Heart right ventricle (tissue), 16 donors: ENCODE data around the gene P2RY13. TPM values are rescaled to one million over a fixed set of nuclear protein-coding genes. Genes with fewer than 3 reads are reported as not detected.

ENCODE experiments used
- ATAC-seq, 8 donors: fragments of 200-7000 bp; cut with Tn5 transposase; one replicate each; pipeline ENCODE4 v1.9.1; 2020; ENCODE audit warnings: mild to moderate bottlenecking in 8 of 8, moderate library complexity in 8 of 8, moderate number of reproducible peaks in 1 of 8
- DNase-seq, 2 donors: peaks; one replicate each; pipeline ENCODE4 v3.0.0-alpha.2; 2020
- H3K27ac ChIP-seq, 10 donors: fragments of 200-600 bp; sonication (generic) in 2 of 10; one replicate each; pipeline versions ENCODE4 v1.5.0 to v1.8.0; 2020 to 2022; ENCODE audit warnings: mild to moderate bottlenecking in 3 of 10
- H3K27me3 ChIP-seq, 7 donors: fragments of 200-600 bp; one replicate each; pipeline ENCODE4 v1.8.0; 2021 to 2022; ENCODE audit warnings: mild to moderate bottlenecking in 2 of 7
- H3K36me3 ChIP-seq, 9 donors: fragments of 200-600 bp; sonication (generic) in 1 of 9; one replicate each; pipeline versions ENCODE4 v1.5.0 to v1.8.0; 2020 to 2022; ENCODE audit warnings: mild to moderate bottlenecking in 2 of 9
- H3K4me1 ChIP-seq, 9 donors: fragments of 200-600 bp; sonication (generic) in 1 of 9; one replicate each; pipeline versions ENCODE4 v1.5.0 to v1.8.0; 2020 to 2022; ENCODE audit warnings: mild to moderate bottlenecking in 4 of 9
- H3K4me3 ChIP-seq, 10 donors: fragments of 200-600 bp; sonication (generic) in 2 of 10; one replicate each; pipeline versions ENCODE4 v1.5.0 to v1.8.0; 2020 to 2022; ENCODE audit warnings: mild to moderate bottlenecking in 7 of 10, moderate library complexity in 2 of 10
- H3K9me3 ChIP-seq, 11 donors: fragments of 200-600 bp in 10 of 11; sonication (generic) in 2 of 11; one replicate each; pipeline versions ENCODE4 v1.5.0 to v1.8.0; 2013 to 2022; ENCODE audit warnings: mild to moderate bottlenecking in 2 of 11, control low read depth in 1 of 11, moderate library complexity in 1 of 11
- CTCF ChIP-seq, 9 donors: fragments of 200-600 bp; sonication (generic) in 2 of 9; IDR thresholded peaks; one replicate each; pipeline versions ENCODE4 v1.5.0 to v1.8.0; 2021 to 2022; ENCODE audit warnings: antibody characterized with exemption in 9 of 9, mild to moderate bottlenecking in 5 of 9, moderate library complexity in 1 of 9
- WGBS, 2 donors: extraction: QIAGEN DNeasy Blood & Tissue Kit; methylation state at CpG; one replicate each; pipeline ENCODE4 v1.1.7; 2013; ENCODE audit warnings: inconsistent platforms in 1 of 2; 5-methylcytosine and 5-hydroxymethylcytosine counted together
- intact Hi-C, 10 donors: fragments of 100-400 bp; cut with DNase I; formaldehyde crosslinking; loops; one replicate each; pipeline versions ENCODE4 v1.11.1 to v1.14.2; 2022
- polyA plus RNA-seq, 2 donors: library from polyadenylated mRNA; stranded (reverse); fragments of 200-250 nt; gene quantifications; one replicate each; pipeline ENCODE4 v1.2.3, GENCODE V29; 2013
- total RNA-seq, 10 donors: library from RNA; stranded (reverse); fragmentation: NEBNext Ultra II Directional in 3 of 10; extraction: Animal tissue kit (Norgen Biotek cat#: 25700) in 3 of 10; gene quantifications; one replicate each; pipeline versions ENCODE4 v1.2.1 to v1.2.4, GENCODE V29; 2021 to 2023
- donor health status: Arrhythmogenic right ventricular cardiomyopathy.
- donor health status: ischemic (EF 13 %, LVEDD 7.1; RV severe dilation, severe dysfunction).
- donor health status: healthy with polysubstance abuse.
- donor health status: DM: no; HTN: yes; CAD: no.
- donor health status: DM: no; HTN: no; CAD: no.
- donor health status: ischemic (EF 25% LVEDD 6.9; RV normal size, moderate dysfunction).
- donor health status: ischemic (EF 25% LVEDD 5.7; RV mildly dilated, moderate dysfunction).
- donor health status: healthy.
- donor health status: DM: yes; HTN: yes; CAD: no.
- donor health status: Ischemic cardiomyopathy.
- donor health status: ischemic (EF 35%, LVEDD 5.7; RV mildly dilated, moderate dysfunction).
- donor health status: nonischemic (EF 11% LVEDD 7.7; RV severe dilation, severe dysfunction).
- donor health status: DM: yes; HTN: yes; CAD: no.
- donor health status: PGD.
- donor health status: ischemic (EF 29% LVEDD 5.4; RV normal size, mild dysfunction).
- donor health status: nonischemic (EF 23%, LVEDD 6.1; RV moderate dilation, normal function).

The P2RY13 gene
- total and polyA plus RNA-seq, 12 donors: 0.14 to 4.9 (median 0.39) TPM

GRCh38 chr3:151278230-151278629 is 51.1 kb downstream of the P2RY13 start, which contains the start of gene P2RY14:
Gene P2RY14, minus strand, starts transcription at chr3:151278542. Its CDS starts 64,226 bp downstream, at chr3:151214316.
- Histone ChIP-seq H3K27me3 (no peaks in the 10 kb centered on the region), H3K27ac (peak within 1 kb of the TSS in 8 of 10 donors; percentile 9 to 78 (median 42)), H3K9me3 (no peaks in the 10 kb centered on the region), H3K4me1 (peaks cover 0 to 47% (median 0%) of the 10 kb centered on the region in 9 donors), H3K36me3 (no peaks in the 10 kb centered on the region), H3K4me3 (peak within 1 kb of the TSS in 9 of 10 donors; percentile 0 to 46 (median 30))
- TF ChIP-seq CTCF (IDR thresholded peaks at IDR 0.05): no peak
- DNase-seq (no peak), ATAC-seq (peak in 5 of 8 donors; percentile 15 to 59 (median 38))
- intact Hi-C loops: no loop called here
- 45 to 61% methylated on average over 4 of the region's 4 CpGs for WGBS, 2 donors

- Histone ChIP-seq H3K4me1 (peaks cover 0 to 42% (median 0%) of the 10 kb centered on the region in 9 donors), H3K9me3 (no peaks in the 10 kb centered on the region), H3K36me3 (no peaks in the 10 kb centered on the region), H3K4me3 (peak overlapping the region in 6 of 10 donors; percentile 29 to 46 (median 36)), H3K27me3 (no peaks in the 10 kb centered on the region), H3K27ac (peak overlapping the region in 6 of 10 donors; percentile 15 to 78 (median 52))
- TF ChIP-seq CTCF (IDR thresholded peaks at IDR 0.05): no peak
- ATAC-seq (peak in 3 of 8 donors; percentile 16 to 24 (median 21)), DNase-seq (no peak)
- 75 to 83% methylated on average over 6 of the region's 6 CpGs for WGBS, 2 donors
- intact Hi-C loops: no loop called here
These were observed 52.7 kb downstream of the P2RY13 start for GRCh38 chr3:151276687-151277042.

Other genes with a start within 250 kb of the P2RY13 start
- 1 to 10 TPM in 5 of 10 donors, under 1 TPM in 5; 0.05 to 4.5 (median 0.98) TPM for gene MED12L, start 243.9 kb downstream of the P2RY13 start, total RNA-seq
- gene MED12L, start 243.9 kb downstream of the P2RY13 start, polyA plus RNA-seq: under 1 TPM; 0.03 to 0.07 TPM
- gene GPR171, start 126.3 kb downstream of the P2RY13 start, total RNA-seq: 1 to 10 TPM in 1 of 10 donors, under 1 TPM in 3, not detected in 6; 0.31 to 3.7 (median 0.47) TPM
- gene GPR171, start 126.3 kb downstream of the P2RY13 start, polyA plus RNA-seq: under 1 TPM; 0.36 to 0.66 TPM
- 1 to 10 TPM; 1.5 to 5.3 (median 2.7) TPM for gene P2RY14, start 51.0 kb downstream of the P2RY13 start, total RNA-seq
- 1 to 10 TPM in 1 of 2 donors, under 1 TPM in 1; 0.72 to 4.0 TPM for gene P2RY14, start 51.0 kb downstream of the P2RY13 start, polyA plus RNA-seq
- gene GPR87, start 12.7 kb downstream of the P2RY13 start, total RNA-seq: not detected
- gene GPR87, start 12.7 kb downstream of the P2RY13 start, polyA plus RNA-seq: under 1 TPM in 1 of 2 donors, not detected in 1; 0.01 TPM
- 1 to 10 TPM in 4 of 10 donors, under 1 TPM in 5, not detected in 1; 0.33 to 3.1 (median 0.81) TPM for gene P2RY12, start 55.2 kb upstream of the P2RY13 start, total RNA-seq
- gene P2RY12, start 55.2 kb upstream of the P2RY13 start, polyA plus RNA-seq: under 1 TPM; 0.33 to 0.37 TPM
- 1 to 10 TPM in 9 of 10 donors, under 1 TPM in 1; 0.93 to 3.9 (median 2.0) TPM for gene IGSF10, start 131.5 kb upstream of the P2RY13 start, total RNA-seq
- gene IGSF10, start 131.5 kb upstream of the P2RY13 start, polyA plus RNA-seq: 1 to 10 TPM; 1.1 to 1.5 TPM